ENCODE data around the gene NEB. TPM values are rescaled to one million over a fixed set of nuclear protein-coding genes. Genes with fewer than 3 reads are reported as not detected.

The NEB gene
- total RNA-seq, 1 experiment from 2014 or later, result 0.33 TPM

GRCh38 chr2:151776367-151776766 is 42.1 kb upstream of the NEB start:
- peaks cover 12% of the 10 kb centered on the region for H3K36me3 Mint-ChIP-seq (ENCODE audit: insufficient read depth, unreplicated experiment)
- no peak for TF ChIP-seq CTCF (IDR thresholded peaks at IDR 0.05; ENCODE audit: unreplicated experiment)
- intact Hi-C loops (cut with micrococcal nuclease), result no loop called here
- no peak overlapping the region for H3K27ac Mint-ChIP-seq (ENCODE audit: low read depth, unreplicated experiment)
- ChIA-PET CTCF (interaction anchor here (0.6 to 1.0 kb wide), 3 partner anchors 10 to 819 kb away, joined by 3 to 4 read pairs (median 3); no protein-coding TSS in a partner anchor), POLR2A (interaction anchor here (0.7 kb wide), 1 partner anchor 162 kb away, joined by 4 read pairs; no protein-coding TSS in a partner anchor)
- no peak overlapping the region for H3K4me3 Mint-ChIP-seq (ENCODE audit: unreplicated experiment)
- peaks cover 13% of the 10 kb centered on the region for H3K4me1 Mint-ChIP-seq (ENCODE audit: insufficient read depth, unreplicated experiment)
- no peaks in the 10 kb centered on the region for H3K9me3 Mint-ChIP-seq (ENCODE audit: unreplicated experiment)
- BruUV-seq (replicated peaks), result no TSS peak
- no peak for DNase-seq (ENCODE audit: unreplicated experiment)
- H3K27me3 Mint-ChIP-seq (ENCODE audit: insufficient read depth, unreplicated experiment), result no peaks in the 10 kb centered on the region

GRCh38 chr2:151775057-151775740 is 40.9 kb upstream of the NEB start:
- no peak overlapping the region for H3K4me3 Mint-ChIP-seq (ENCODE audit: unreplicated experiment)
- BruUV-seq (replicated peaks), result no TSS peak
- no peaks in the 10 kb centered on the region for H3K27me3 Mint-ChIP-seq (ENCODE audit: insufficient read depth, unreplicated experiment)
- ChIA-PET CTCF (interaction anchor here (0.6 to 1.0 kb wide), 5 partner anchors 15 to 733 kb away, joined by 3 to 4 read pairs (median 3); no protein-coding TSS in a partner anchor), POLR2A (no interaction called here)
- peaks cover 12% of the 10 kb centered on the region for H3K36me3 Mint-ChIP-seq (ENCODE audit: insufficient read depth, unreplicated experiment)
- H3K27ac Mint-ChIP-seq (ENCODE audit: low read depth, unreplicated experiment), result no peak overlapping the region
- no peak for DNase-seq (ENCODE audit: unreplicated experiment)
- no peak for TF ChIP-seq CTCF (IDR thresholded peaks at IDR 0.05; ENCODE audit: unreplicated experiment)
- H3K4me1 Mint-ChIP-seq (ENCODE audit: insufficient read depth, unreplicated experiment), result peaks cover 13% of the 10 kb centered on the region
- H3K9me3 Mint-ChIP-seq (ENCODE audit: unreplicated experiment), result no peaks in the 10 kb centered on the region
- intact Hi-C loops (cut with micrococcal nuclease), result no loop called here

- Mint-ChIP-seq H3K4me3 (ENCODE audit: unreplicated experiment) (no peak overlapping the region), H3K27ac (ENCODE audit: low read depth, unreplicated experiment) (no peak overlapping the region), H3K27me3 (ENCODE audit: insufficient read depth, unreplicated experiment) (no peaks in the 10 kb centered on the region), H3K36me3 (ENCODE audit: insufficient read depth, unreplicated experiment) (peaks cover 6% of the 10 kb centered on the region), H3K9me3 (ENCODE audit: unreplicated experiment) (no peaks in the 10 kb centered on the region), H3K4me1 (ENCODE audit: insufficient read depth, unreplicated experiment) (peaks cover 13% of the 10 kb centered on the region)
- BruUV-seq (replicated peaks), result no TSS peak
- intact Hi-C loops (cut with micrococcal nuclease), result no loop called here
- POLR2A ChIA-PET, result no interaction called here
- DNase-seq (ENCODE audit: unreplicated experiment), result peak; percentile 39
- CTCF ChIA-PET, result interaction anchor here (0.6 to 1.0 kb wide), 3 partner anchors 15 to 734 kb away, joined by 3 to 4 read pairs (median 3); no protein-coding TSS in a partner anchor
- TF ChIP-seq CTCF (IDR thresholded peaks at IDR 0.05; ENCODE audit: unreplicated experiment), result no peak
These were observed 40.2 kb upstream of the NEB start for GRCh38 chr2:151774506-151774905.

GRCh38 chr2:151771599-151772358 is 37.5 kb upstream of the NEB start:
- no peak overlapping the region for H3K4me3 Mint-ChIP-seq (ENCODE audit: unreplicated experiment)
- no peak for DNase-seq (ENCODE audit: unreplicated experiment)
- intact Hi-C loops (cut with micrococcal nuclease), result no loop called here
- H3K4me1 Mint-ChIP-seq (ENCODE audit: insufficient read depth, unreplicated experiment), result peaks cover 13% of the 10 kb centered on the region
- CTCF ChIA-PET, result interaction anchor here (0.6 to 0.9 kb wide), 3 partner anchors 54 to 395 kb away, joined by 3 read pairs; no protein-coding TSS in a partner anchor
- no peaks in the 10 kb centered on the region for H3K27me3 Mint-ChIP-seq (ENCODE audit: insufficient read depth, unreplicated experiment)
- no peak for TF ChIP-seq CTCF (IDR thresholded peaks at IDR 0.05; ENCODE audit: unreplicated experiment)
- H3K9me3 Mint-ChIP-seq (ENCODE audit: unreplicated experiment), result no peaks in the 10 kb centered on the region
- peaks cover 6% of the 10 kb centered on the region for H3K36me3 Mint-ChIP-seq (ENCODE audit: insufficient read depth, unreplicated experiment)
- BruUV-seq (replicated peaks), result no TSS peak
- H3K27ac Mint-ChIP-seq (ENCODE audit: low read depth, unreplicated experiment), result no peak overlapping the region
- POLR2A ChIA-PET, result no interaction called here
